GM12892 (cell line): Measurements from ENCODE around the gene CLSTN2.

Experiments used
- DNase-seq: peaks from one replicate; pipeline ENCODE4 v3.0.0; 2011; ENCODE audit not compliant: insufficient read length
- FAIRE-seq: peaks from 2 replicates; lab custom pipeline; 2011; peaks lifted over from hg19 to GRCh38; lab: Jason Lieb, UNC
- POLR2A ChIP-seq: IDR thresholded peaks from 2 replicates; pipeline ENCODE4 v1.6.1; 2011; ENCODE audit warnings: low read depth, low read length, control low read depth
- POLR2AphosphoS5 ChIP-seq: IDR thresholded peaks from 2 replicates; pipeline ENCODE4 v1.6.1; 2011; ENCODE audit warnings: low read depth, low read length, control low read depth
- TAF1 ChIP-seq: IDR thresholded peaks from 2 replicates; pipeline ENCODE4 v1.6.1; 2011; ENCODE audit warnings: low read depth, mild to moderate bottlenecking, control low read depth, low read length, borderline replicate concordance

The CLSTN2 gene

DNA sequence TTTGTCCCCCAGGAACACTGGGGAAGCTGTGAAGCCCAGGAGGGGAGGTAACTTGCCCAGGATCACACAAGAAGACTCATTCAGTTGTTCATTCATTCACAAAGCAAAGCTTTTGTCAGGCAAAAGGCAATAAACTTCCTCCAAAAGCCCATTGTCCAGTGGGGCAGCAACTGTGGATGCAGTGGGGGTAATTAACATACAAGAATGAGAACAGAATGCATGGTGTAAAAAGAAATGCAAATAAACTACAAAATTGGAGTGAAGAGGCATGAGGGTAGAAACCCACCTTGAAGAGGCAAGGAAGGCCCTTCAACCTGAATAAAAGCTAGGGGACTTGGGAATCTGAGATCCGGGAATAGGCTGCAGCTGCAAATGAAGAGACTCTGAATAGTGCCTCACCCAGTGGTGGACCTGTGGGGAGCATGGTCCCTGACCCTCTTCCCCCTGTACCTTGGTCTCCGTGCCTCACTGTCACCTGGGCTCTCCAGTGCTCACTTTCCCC is 363.6 kb downstream of the CLSTN2 start:
- TF ChIP-seq TAF1 (no peak), POLR2A (no peak), POLR2AphosphoS5 (no peak)
- DNase-seq (no peak), FAIRE-seq (no peak)

GRCh38 chr3:140303875-140304274 is 368.9 kb downstream of the CLSTN2 start:
- FAIRE-seq, result no peak
- TF ChIP-seq POLR2AphosphoS5 (no peak), POLR2A (no peak), TAF1 (no peak)
- no peak for DNase-seq

DNA sequence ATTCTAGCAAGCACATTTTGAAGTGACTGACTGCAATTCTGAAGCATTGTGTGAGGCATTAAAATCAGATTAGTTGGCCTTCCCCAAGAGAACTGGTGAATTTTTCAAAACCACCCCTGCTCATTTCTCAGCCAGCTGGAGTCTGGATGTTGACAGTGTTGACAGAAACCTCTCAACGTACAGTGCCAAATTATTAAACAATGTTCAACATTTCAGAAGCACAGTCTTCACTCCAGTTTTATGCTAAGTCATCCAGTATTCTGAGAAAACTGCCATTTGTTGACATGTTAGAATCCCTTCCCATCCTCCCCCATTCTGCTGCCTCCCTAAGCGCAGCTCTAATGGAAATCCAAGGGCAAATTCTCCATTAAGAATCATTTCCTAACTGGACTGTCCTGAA is 373.6 kb downstream of the CLSTN2 start:
- FAIRE-seq (no peak), DNase-seq (no peak)
- TF ChIP-seq POLR2A (no peak), POLR2AphosphoS5 (no peak), TAF1 (no peak)

- FAIRE-seq (no peak), DNase-seq (no peak)
- TF ChIP-seq POLR2A (no peak), TAF1 (no peak), POLR2AphosphoS5 (no peak)
Observed at GRCh38 chr3:140311428-140311827, 376.4 kb downstream of the CLSTN2 start.

GRCh38 chr3:140315955-140316354 is 381.0 kb downstream of the CLSTN2 start:
- TF ChIP-seq POLR2A (no peak), TAF1 (no peak), POLR2AphosphoS5 (no peak)
- FAIRE-seq (no peak), DNase-seq (no peak)

GRCh38 chr3:140316466-140316865 is 381.5 kb downstream of the CLSTN2 start:
- FAIRE-seq (no peak), DNase-seq (no peak)
- TF ChIP-seq POLR2AphosphoS5, result no peak
- TF ChIP-seq TAF1, result no peak
- no peak for TF ChIP-seq POLR2A

DNA sequence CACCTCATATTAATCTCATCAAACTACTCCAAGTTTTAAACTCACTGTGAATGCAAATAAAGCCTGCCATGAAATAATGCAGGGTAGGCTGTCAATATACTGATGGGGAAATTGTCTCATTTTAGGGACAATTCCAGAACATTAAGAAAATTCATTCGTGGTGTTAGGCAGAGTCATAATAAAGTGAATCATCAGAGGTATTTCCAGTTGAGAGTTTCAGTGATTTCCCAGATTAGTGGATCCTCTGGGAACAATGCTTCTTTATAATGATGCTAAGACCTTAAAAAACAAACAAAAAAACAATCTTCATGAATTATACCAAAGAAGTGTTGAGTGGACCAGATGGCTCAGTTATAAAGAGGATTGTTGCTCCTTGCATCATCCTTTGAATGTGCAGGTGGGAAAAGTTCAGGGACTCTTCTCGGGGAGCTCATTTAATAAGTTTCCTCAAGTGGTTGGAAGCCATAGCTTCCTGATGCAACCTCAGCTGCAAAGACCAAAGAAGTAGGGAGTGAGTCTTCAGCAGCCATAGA is 381.9 kb downstream of the CLSTN2 start:
- DNase-seq, result no peak
- FAIRE-seq, result no peak
- TF ChIP-seq POLR2A (no peak), TAF1 (no peak), POLR2AphosphoS5 (no peak)

GRCh38 chr3:140319739-140320138 is 384.8 kb downstream of the CLSTN2 start:
- FAIRE-seq (no peak), DNase-seq (no peak)
- TF ChIP-seq POLR2A (no peak), POLR2AphosphoS5 (no peak), TAF1 (no peak)

DNA sequence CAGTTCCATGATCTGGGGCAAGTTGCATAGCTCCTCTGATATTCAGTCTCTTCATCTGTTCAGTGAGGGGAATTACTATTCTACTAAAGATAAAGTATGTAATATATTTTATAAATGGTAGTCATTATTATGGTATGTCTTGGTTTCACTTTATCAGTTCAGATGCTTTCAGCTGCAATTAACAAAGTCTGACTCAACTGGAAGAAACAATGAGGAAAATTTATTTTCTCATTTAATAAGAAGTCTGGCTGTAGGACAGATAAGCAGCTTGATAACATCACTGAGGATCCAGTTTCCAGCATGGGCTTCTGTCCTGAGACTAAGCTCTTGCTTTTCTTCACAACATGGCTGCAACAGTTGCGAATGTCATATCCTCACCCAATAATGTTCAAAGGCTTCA is 388.6 kb downstream of the CLSTN2 start:
- no peak for FAIRE-seq
- TF ChIP-seq POLR2AphosphoS5 (no peak), TAF1 (no peak), POLR2A (no peak)
- DNase-seq, result no peak

GRCh38 chr3:140332131-140332530 is 397.1 kb downstream of the CLSTN2 start:
- TF ChIP-seq POLR2A, result no peak
- TF ChIP-seq POLR2AphosphoS5, result no peak
- TF ChIP-seq TAF1, result no peak
- DNase-seq (no peak), FAIRE-seq (no peak)

DNA sequence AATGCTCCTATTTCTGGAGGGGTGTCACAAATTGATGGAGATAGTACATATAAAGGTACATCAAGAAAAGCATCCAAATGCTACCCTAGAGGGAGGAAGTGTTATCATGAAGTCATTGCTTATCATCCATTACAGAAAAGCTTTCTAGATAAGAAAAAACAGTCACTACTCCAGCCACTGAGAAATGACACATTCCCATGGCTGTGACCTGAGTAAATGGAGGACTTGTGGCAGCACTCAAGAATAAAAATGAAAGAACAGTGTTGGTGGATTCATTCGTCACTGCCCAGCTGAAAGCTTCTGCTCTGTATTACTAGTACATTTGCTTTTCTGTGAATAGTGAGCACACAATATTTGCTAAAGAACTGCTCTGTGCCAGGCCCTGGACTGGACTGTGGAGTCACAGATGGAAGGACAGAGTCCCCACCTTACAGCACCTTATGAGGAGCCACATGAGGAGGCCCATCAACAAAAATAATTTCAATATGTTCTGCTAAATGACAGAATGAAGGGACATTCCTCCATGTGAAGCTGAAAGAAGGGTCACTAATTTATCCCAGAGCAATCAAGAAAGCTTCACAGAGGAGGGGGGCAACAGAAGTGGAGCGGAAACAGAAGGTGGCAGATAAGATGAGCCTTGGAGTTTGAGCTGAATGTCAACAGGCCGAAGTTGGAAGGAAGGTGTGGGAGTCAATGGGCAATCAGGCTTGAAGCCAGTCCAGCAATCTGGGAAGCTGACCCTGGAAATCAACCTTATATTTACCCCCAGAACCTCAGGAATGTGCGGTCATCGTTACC is 399.3 kb downstream of the CLSTN2 start:
- no peak for DNase-seq
- no peak for FAIRE-seq
- TF ChIP-seq POLR2AphosphoS5, result no peak
- no peak for TF ChIP-seq TAF1
- TF ChIP-seq POLR2A, result no peak

GRCh38 chr3:140336465-140336864 is 401.5 kb downstream of the CLSTN2 start:
- DNase-seq (no peak), FAIRE-seq (no peak)
- TF ChIP-seq POLR2AphosphoS5 (no peak), TAF1 (no peak), POLR2A (no peak)

GRCh38 chr3:140338916-140339315 is 403.9 kb downstream of the CLSTN2 start:
- FAIRE-seq, result no peak
- no peak for DNase-seq
- TF ChIP-seq POLR2AphosphoS5 (no peak), POLR2A (no peak), TAF1 (no peak)
